HCT116 (cell line): ENCODE results near the gene BRK1. TPM values are rescaled to one million over a fixed set of nuclear protein-coding genes. Genes with fewer than 3 reads are reported as not detected.

Experiments
- ATAC-seq: fragments of 200-7000 bp; cut with Tn5 transposase; 2 replicates; pipeline ENCODE4 v1.9.1; 2020; ENCODE audit warnings: mild to moderate bottlenecking, moderate library complexity
- BruUV-seq: library from RNA; stranded (reverse); fragments of 400-500 nt; replicated peaks from 2 replicates; lab custom pipeline; 2021; lab: Mats Ljungman, UMichigan
- CTCF ChIA-PET: fragments of 300-600 bp; sonication (Branson Sonifier 250); formaldehyde crosslinking; loops from one replicate; lab custom pipeline; 2021; ENCODE audit warnings: antibody characterized with exemption; lab: Charles Lee
- POLR2A ChIA-PET: fragments of 300-600, 350-600 bp; sonication (Branson Sonifier 250); formaldehyde crosslinking; loops from one replicate; lab custom pipeline; 2021; ENCODE audit warnings: antibody characterized with exemption; lab: Charles Lee
- RAD21 ChIA-PET, 2 experiments: fragments of 300-600 bp; sonication (Branson Sonifier 250); formaldehyde crosslinking; loops; one replicate each; lab custom pipeline; 2023; ENCODE audit warnings: low total read pairs in 2 of 2; ENCODE audit not compliant: uncharacterized antibody in 2 of 2, unreplicated experiment in 2 of 2, low non-redundant PET in 1 of 2; lab: Charles Lee
- DNase-seq: peaks from one replicate; pipeline ENCODE4 v3.0.0-alpha.2; 2010; ENCODE audit warnings: low read depth, low spot score
- H2AFZ ChIP-seq: fragments of 200-600 bp; shearing (Covaris generic), sonication (generic); 2 replicates; pipeline ENCODE4 v1.6.1; 2017; ENCODE audit warnings: low read depth, mixed run types, mixed read lengths, antibody characterized with exemption, low read length; ENCODE audit not compliant: poor library complexity, severe bottlenecking
- H3K27ac ChIP-seq: 2 replicates; pipeline ENCODE4 v1.5.1; 2012; ENCODE audit warnings: low read depth, low read length
- H3K27me3 ChIP-seq: fragments of 200-600 bp; sonication (generic); 2 replicates; pipeline ENCODE4 v1.6.1; 2016; ENCODE audit warnings: mixed run types, low read length, mixed read lengths; ENCODE audit not compliant: insufficient read depth
- H3K36me3 ChIP-seq, 2 experiments: fragments of 200-500 bp in 1 of 2; fragments of 200-600 bp in 1 of 2; sonication (Bioruptor generic) in 1 of 2; sonication (generic) in 1 of 2; 2 replicates each; pipeline versions ENCODE4 v1.5.1 to v1.6.1; 2014 to 2016; ENCODE audit warnings: low read length in 2 of 2, inconsistent platforms in 1 of 2, mixed read lengths in 1 of 2, mixed run types in 1 of 2; ENCODE audit not compliant: insufficient read depth in 2 of 2, control insufficient read depth in 1 of 2
- H3K4me1 ChIP-seq, 2 experiments: fragments of 200-600 bp in 1 of 2; sonication (generic) in 1 of 2; 2 replicates each; pipeline versions ENCODE4 v1.5.1 to v1.6.1; 2012 to 2017; ENCODE audit warnings: low read length in 2 of 2, inconsistent platforms in 1 of 2, mild to moderate bottlenecking in 1 of 2, mixed read lengths in 1 of 2, mixed run types in 1 of 2, moderate library complexity in 1 of 2; ENCODE audit not compliant: insufficient read depth in 2 of 2, control insufficient read depth in 1 of 2
- H3K4me2 ChIP-seq: fragments of 200-600 bp; sonication (generic); 2 replicates; pipeline ENCODE4 v1.6.1; 2017; ENCODE audit warnings: mixed run types, low read length, mixed read lengths
- H3K4me3 ChIP-seq, 2 experiments: fragments of 200-600 bp in 1 of 2; sonication (generic) in 1 of 2; replicated peaks in 1 of 2; 2 replicates each; pipeline ENCODE4 v1.5.1; 2011 to 2016; ENCODE audit warnings: low read length in 2 of 2, control low read depth in 1 of 2, low read depth in 1 of 2, mild to moderate bottlenecking in 1 of 2, mixed read lengths in 1 of 2, mixed run types in 1 of 2
- H3K79me2 ChIP-seq: fragments of 200-600 bp; sonication (generic); 2 replicates; pipeline ENCODE4 v1.6.1; 2017; ENCODE audit warnings: mild to moderate bottlenecking, mixed run types, low read length, moderate library complexity, mixed read lengths; ENCODE audit not compliant: insufficient read depth
- H3K9ac ChIP-seq: fragments of 200-600 bp; sonication (generic); 2 replicates; pipeline ENCODE4 v1.6.1; 2016; ENCODE audit warnings: low read length, mixed read lengths
- H3K9me2 ChIP-seq: fragments of 200-600 bp; sonication (generic), shearing (Covaris generic); 2 replicates; pipeline ENCODE4 v1.6.1; 2017; ENCODE audit warnings: mixed run types, mild to moderate bottlenecking, moderate library complexity; ENCODE audit not compliant: insufficient read depth
- H3K9me3 ChIP-seq, 2 experiments: fragments of 200-500 bp in 1 of 2; fragments of 200-600 bp in 1 of 2; sonication (Bioruptor generic) in 1 of 2; sonication (generic) in 1 of 2; 2 replicates each; pipeline ENCODE4 v1.6.1; 2014 to 2017; ENCODE audit warnings: low read length in 2 of 2, mixed read lengths in 2 of 2, inconsistent platforms in 1 of 2, low read depth in 1 of 2, mild to moderate bottlenecking in 1 of 2, mixed run types in 1 of 2, moderate library complexity in 1 of 2; ENCODE audit not compliant: control insufficient read depth in 1 of 2, insufficient read depth in 1 of 2
- H4K20me1 ChIP-seq: fragments of 200-600 bp; sonication (generic), shearing (Covaris generic); 2 replicates; pipeline ENCODE4 v1.6.1; 2017; ENCODE audit warnings: mixed run types, mild to moderate bottlenecking, moderate library complexity; ENCODE audit not compliant: insufficient read depth
- CEBPB ChIP-seq: IDR thresholded peaks from 2 replicates; pipeline ENCODE4 v1.6.1; 2012; ENCODE audit warnings: low read depth
- ELF1 ChIP-seq: IDR thresholded peaks from 2 replicates; pipeline ENCODE4 v1.6.1; 2012; ENCODE audit warnings: low read depth, borderline replicate concordance
- EZH2 ChIP-seq: fragments of 200-600 bp; sonication (generic); IDR thresholded peaks from 2 replicates; pipeline ENCODE4 v1.6.1; 2017; ENCODE audit warnings: antibody characterized with exemption, mixed run types
- FOSL1 ChIP-seq: IDR thresholded peaks from 2 replicates; pipeline ENCODE4 v1.6.1; 2012; ENCODE audit warnings: low read depth
- POLR2A ChIP-seq: IDR thresholded peaks from 2 replicates; pipeline ENCODE4 v1.7.0; 2011; ENCODE audit warnings: borderline replicate concordance; ENCODE audit not compliant: insufficient read depth, insufficient read length; ENCODE audit errors: extremely low read depth
- POLR2AphosphoS5 ChIP-seq: IDR thresholded peaks from 2 replicates; pipeline ENCODE4 v1.6.1; 2011; ENCODE audit warnings: mild to moderate bottlenecking, low read depth, low read length, moderate library complexity
- RAD21 ChIP-seq: IDR thresholded peaks from 2 replicates; pipeline ENCODE4 v1.6.1; 2012; ENCODE audit warnings: low read depth, mild to moderate bottlenecking
- SIN3A ChIP-seq: IDR thresholded peaks from 2 replicates; pipeline ENCODE4 v1.6.1; 2012; ENCODE audit warnings: low read depth
- YY1 ChIP-seq: IDR thresholded peaks from 2 replicates; pipeline ENCODE4 v1.6.1; 2011; ENCODE audit warnings: low read length, low read depth, moderate library complexity, mild to moderate bottlenecking; ENCODE audit not compliant: insufficient replicate concordance; ENCODE audit errors: extremely low read depth
- ZNF274 ChIP-seq: fragments of 200-500 bp; sonication (Bioruptor generic); IDR thresholded peaks from 2 replicates; pipeline ENCODE4 v1.6.1; 2014; ENCODE audit warnings: mild to moderate bottlenecking, low read depth, low read length, inconsistent platforms
- intact Hi-C: fragments of 100-400 bp; cut with micrococcal nuclease; formaldehyde crosslinking; loops from 2 replicates; pipeline ENCODE4 v1.10.0; 2022
- total RNA-seq: library from RNA; stranded (reverse); gene quantifications from one replicate; pipeline ENCODE4 v1.2.1, GENCODE V29; 2021; ENCODE audit not compliant: unreplicated experiment
- TF ChIP-seq, protein P1 (sequence below): IDR thresholded peaks from 2 replicates; pipeline ENCODE4 v1.6.1; 2012; ENCODE audit warnings: low read depth
- TF ChIP-seq, protein P2 (sequence below): IDR thresholded peaks from 2 replicates; pipeline ENCODE4 v1.6.1; 2011; ENCODE audit warnings: mild to moderate bottlenecking, low read length, moderate library complexity; ENCODE audit not compliant: insufficient replicate concordance; ENCODE audit errors: extremely low read depth

Gene BRK1
- total RNA-seq, 1 experiment from 2014 or later: 93.4 TPM

DNA sequence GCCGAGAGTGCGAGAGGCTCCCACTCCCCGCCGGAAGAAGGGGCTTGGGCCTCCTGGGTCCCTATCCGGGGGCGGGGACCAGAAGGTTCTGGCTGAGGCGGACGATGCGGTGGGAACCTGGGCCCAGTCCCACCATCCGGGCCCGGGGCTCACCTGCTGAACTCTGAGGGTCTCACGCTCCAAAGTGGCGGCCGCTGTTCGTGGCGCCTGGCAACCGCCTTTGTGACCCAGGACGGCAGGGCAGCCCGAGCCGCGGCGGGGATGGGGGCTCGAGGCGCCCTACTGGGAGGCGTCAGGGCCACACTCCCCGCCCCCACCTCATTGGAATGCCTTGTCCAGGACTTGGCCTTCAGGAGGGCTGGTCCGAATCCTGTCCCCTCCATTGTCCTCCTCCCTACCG is 7.4 kb upstream of the BRK1 start, which contains the start of gene FANCD2OS:
FANCD2OS (minus strand) TSS at position 165 of the 400 bp plus-strand sequence. CDS start 3,481 bp downstream, outside the sequence.
- TF ChIP-seq CEBPB (no peak), EZH2 (no peak)
- TF ChIP-seq, protein P1, sequence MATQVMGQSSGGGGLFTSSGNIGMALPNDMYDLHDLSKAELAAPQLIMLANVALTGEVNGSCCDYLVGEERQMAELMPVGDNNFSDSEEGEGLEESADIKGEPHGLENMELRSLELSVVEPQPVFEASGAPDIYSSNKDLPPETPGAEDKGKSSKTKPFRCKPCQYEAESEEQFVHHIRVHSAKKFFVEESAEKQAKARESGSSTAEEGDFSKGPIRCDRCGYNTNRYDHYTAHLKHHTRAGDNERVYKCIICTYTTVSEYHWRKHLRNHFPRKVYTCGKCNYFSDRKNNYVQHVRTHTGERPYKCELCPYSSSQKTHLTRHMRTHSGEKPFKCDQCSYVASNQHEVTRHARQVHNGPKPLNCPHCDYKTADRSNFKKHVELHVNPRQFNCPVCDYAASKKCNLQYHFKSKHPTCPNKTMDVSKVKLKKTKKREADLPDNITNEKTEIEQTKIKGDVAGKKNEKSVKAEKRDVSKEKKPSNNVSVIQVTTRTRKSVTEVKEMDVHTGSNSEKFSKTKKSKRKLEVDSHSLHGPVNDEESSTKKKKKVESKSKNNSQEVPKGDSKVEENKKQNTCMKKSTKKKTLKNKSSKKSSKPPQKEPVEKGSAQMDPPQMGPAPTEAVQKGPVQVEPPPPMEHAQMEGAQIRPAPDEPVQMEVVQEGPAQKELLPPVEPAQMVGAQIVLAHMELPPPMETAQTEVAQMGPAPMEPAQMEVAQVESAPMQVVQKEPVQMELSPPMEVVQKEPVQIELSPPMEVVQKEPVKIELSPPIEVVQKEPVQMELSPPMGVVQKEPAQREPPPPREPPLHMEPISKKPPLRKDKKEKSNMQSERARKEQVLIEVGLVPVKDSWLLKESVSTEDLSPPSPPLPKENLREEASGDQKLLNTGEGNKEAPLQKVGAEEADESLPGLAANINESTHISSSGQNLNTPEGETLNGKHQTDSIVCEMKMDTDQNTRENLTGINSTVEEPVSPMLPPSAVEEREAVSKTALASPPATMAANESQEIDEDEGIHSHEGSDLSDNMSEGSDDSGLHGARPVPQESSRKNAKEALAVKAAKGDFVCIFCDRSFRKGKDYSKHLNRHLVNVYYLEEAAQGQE: no peak
- POLR2A ChIA-PET: no interaction called here
- CTCF ChIA-PET: no interaction called here
- H3K4me2 ChIP-seq: no peak within 1 kb of the TSS
- ATAC-seq (no peak), DNase-seq (no peak)
- H3K79me2 ChIP-seq: no peaks in the 10 kb centered on the region
- H3K27ac ChIP-seq: no peak within 1 kb of the TSS
- H4K20me1 ChIP-seq: no peaks in the 10 kb centered on the region
- intact Hi-C loops: no loop called here
- H3K9ac ChIP-seq: no peak within 1 kb of the TSS
- no TSS peak for BruUV-seq
- H3K36me3 ChIP-seq: no peaks in the 10 kb centered on the region
- H3K4me1 ChIP-seq: no peaks in the 10 kb centered on the region
- H3K9me2 ChIP-seq: no peaks in the 10 kb centered on the region
- H3K9me3 ChIP-seq: no peaks in the 10 kb centered on the region
- RAD21 ChIA-PET: no interaction called here
- no peak within 1 kb of the TSS for H2AFZ ChIP-seq
- no peak within 1 kb of the TSS for H3K4me3 ChIP-seq
- no peaks in the 10 kb centered on the region for H3K27me3 ChIP-seq

DNA sequence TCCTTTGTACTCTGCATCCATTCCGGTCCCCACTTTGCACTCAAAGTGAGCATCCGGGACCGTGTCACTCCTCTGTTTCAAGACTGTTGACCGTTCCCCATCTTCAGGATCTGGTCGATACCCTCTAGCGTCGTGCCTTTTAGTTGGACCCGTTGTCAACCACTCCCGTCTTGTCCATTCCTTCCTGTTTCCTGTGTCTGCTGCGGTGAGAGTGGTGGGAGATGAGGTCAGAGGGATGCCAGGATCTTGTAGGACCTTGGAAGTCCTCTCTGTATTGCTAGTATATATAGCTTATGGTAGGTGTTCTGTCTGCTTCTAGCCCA is 624 bp downstream of the BRK1 start:
- intact Hi-C loops: loop anchor here (10.0 kb wide), 1 partner anchor 109 kb away; no protein-coding TSS in a partner anchor

More for the DNA sequence above, 624 bp downstream of the BRK1 start:
- H3K9me3 ChIP-seq: no peaks in the 10 kb centered on the region
- H3K4me1 ChIP-seq: peaks cover 8 to 17% of the 10 kb centered on the region in 2 experiments
- H2AFZ ChIP-seq: no peak overlapping the region
- peak overlapping the region; percentile 28 for H3K27ac ChIP-seq
- no peak for TF ChIP-seq POLR2A
- TF ChIP-seq POLR2AphosphoS5: no peak
- no peak for TF ChIP-seq ZNF274
- no peak for TF ChIP-seq ELF1
- no peak for TF ChIP-seq RAD21
- TF ChIP-seq, protein P2, sequence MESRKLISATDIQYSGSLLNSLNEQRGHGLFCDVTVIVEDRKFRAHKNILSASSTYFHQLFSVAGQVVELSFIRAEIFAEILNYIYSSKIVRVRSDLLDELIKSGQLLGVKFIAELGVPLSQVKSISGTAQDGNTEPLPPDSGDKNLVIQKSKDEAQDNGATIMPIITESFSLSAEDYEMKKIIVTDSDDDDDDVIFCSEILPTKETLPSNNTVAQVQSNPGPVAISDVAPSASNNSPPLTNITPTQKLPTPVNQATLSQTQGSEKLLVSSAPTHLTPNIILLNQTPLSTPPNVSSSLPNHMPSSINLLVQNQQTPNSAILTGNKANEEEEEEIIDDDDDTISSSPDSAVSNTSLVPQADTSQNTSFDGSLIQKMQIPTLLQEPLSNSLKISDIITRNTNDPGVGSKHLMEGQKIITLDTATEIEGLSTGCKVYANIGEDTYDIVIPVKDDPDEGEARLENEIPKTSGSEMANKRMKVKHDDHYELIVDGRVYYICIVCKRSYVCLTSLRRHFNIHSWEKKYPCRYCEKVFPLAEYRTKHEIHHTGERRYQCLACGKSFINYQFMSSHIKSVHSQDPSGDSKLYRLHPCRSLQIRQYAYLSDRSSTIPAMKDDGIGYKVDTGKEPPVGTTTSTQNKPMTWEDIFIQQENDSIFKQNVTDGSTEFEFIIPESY: no peak
- no peak for TF ChIP-seq FOSL1
- 0 out of 2 replicates have a peak, but pooled peaks have one; percentile 2 for TF ChIP-seq SIN3A
- TF ChIP-seq YY1: no peak
- no peaks in the 10 kb centered on the region for H3K27me3 ChIP-seq
- no peak for DNase-seq
- POLR2A ChIA-PET: no interaction called here
- peaks cover 6% of the 10 kb centered on the region; the same call in 1 of the 2 replicates for H4K20me1 ChIP-seq
- BruUV-seq: no TSS peak
- CTCF ChIA-PET: no interaction called here
- peaks cover 56% of the 10 kb centered on the region for H3K79me2 ChIP-seq
- peak overlapping the region; percentile 87 for H3K4me2 ChIP-seq
- H3K4me3 ChIP-seq: peak overlapping the region; percentile 76 to 91
- H3K36me3 ChIP-seq: peaks cover 4 to 12% of the 10 kb centered on the region in 2 experiments; a peak in 3 of 4 replicates
- RAD21 ChIA-PET: no interaction called here
- H3K9me2 ChIP-seq: no peaks in the 10 kb centered on the region
- peak overlapping the region; percentile 82 for H3K9ac ChIP-seq
- ATAC-seq: peak; percentile 25
